SK-N-SH (cell line): ENCODE data around the gene MTPN. TPM values are rescaled to one million over a fixed set of nuclear protein-coding genes. Genes with fewer than 3 reads are reported as not detected.

Experiments
- CTCF ChIA-PET: fragments of 300-600, 350-600 bp; formaldehyde crosslinking; extraction: SDS; loops from one replicate; lab custom pipeline; 2021; lab: Yijun Ruan, JAX
- POLR2A ChIA-PET: fragments of 350-600 bp; sonication (Branson Sonifier 250); formaldehyde crosslinking; extraction: SDS; loops from one replicate; lab custom pipeline; 2020; ENCODE audit warnings: antibody characterized with exemption, inconsistent platforms; lab: Yijun Ruan, JAX
- DNase-seq: peaks from one replicate; pipeline ENCODE4 v3.0.0; 2012
- H2AFZ ChIP-seq: fragments of 200-600 bp; sonication (generic); 2 replicates; pipeline ENCODE4 v1.8.1; 2016; ENCODE audit warnings: antibody characterized with exemption, mild to moderate bottlenecking, low read depth
- H3F3A ChIP-seq: fragments of 200-600 bp; sonication (generic); replicated peaks from 2 replicates; pipeline ENCODE3; 2016; ENCODE audit warnings: antibody characterized with exemption, mild to moderate bottlenecking; ENCODE audit not compliant: insufficient read depth
- H3K27ac ChIP-seq, 2 experiments: fragments of 200-500 bp in 1 of 2; fragments of 200-600 bp in 1 of 2; sonication (Bioruptor generic) in 1 of 2; sonication (generic), shearing (Covaris generic) in 1 of 2; 2 replicates each; pipeline versions ENCODE4 v1.5.1 to v1.6.1; 2014 to 2016; ENCODE audit warnings: low read depth in 2 of 2, inconsistent platforms in 1 of 2, low read length in 1 of 2, mild to moderate bottlenecking in 1 of 2, mixed read lengths in 1 of 2
- H3K27me3 ChIP-seq: fragments of 200-600 bp; sonication (generic), shearing (Covaris generic); 2 replicates; pipeline ENCODE4 v1.6.1; 2016; ENCODE audit warnings: mixed run types; ENCODE audit not compliant: insufficient read depth
- H3K36me3 ChIP-seq, 2 experiments: fragments of 200-500 bp in 1 of 2; fragments of 200-600 bp in 1 of 2; sonication (Bioruptor generic) in 1 of 2; sonication (generic) in 1 of 2; replicated peaks in 1 of 2; 2 replicates each; pipeline versions ENCODE3 to v1.5.1; 2014 to 2016; ENCODE audit warnings: low read length in 1 of 2, mild to moderate bottlenecking in 1 of 2; ENCODE audit not compliant: insufficient read depth in 2 of 2, control insufficient read depth in 1 of 2
- H3K4me1 ChIP-seq, 2 experiments: fragments of 200-500 bp in 1 of 2; fragments of 200-600 bp in 1 of 2; sonication (Bioruptor generic) in 1 of 2; sonication (generic), shearing (Covaris generic) in 1 of 2; 2 replicates each; pipeline versions ENCODE4 v1.5.1 to v1.6.1; 2014 to 2016; ENCODE audit warnings: low read depth in 1 of 2, low read length in 1 of 2, mixed run types in 1 of 2; ENCODE audit not compliant: insufficient read depth in 2 of 2, control insufficient read depth in 1 of 2
- H3K4me2 ChIP-seq: fragments of 200-600 bp; sonication (generic), shearing (Covaris generic); 2 replicates; pipeline ENCODE4 v1.6.1; 2017; ENCODE audit warnings: mixed run types
- H3K4me3 ChIP-seq, 2 experiments: fragments of 200-500 bp in 1 of 2; fragments of 200-600 bp in 1 of 2; sonication (Bioruptor generic) in 1 of 2; sonication (generic), shearing (Covaris generic) in 1 of 2; 2 replicates each; pipeline versions ENCODE4 v1.5.1 to v1.8.1; 2014 to 2016; ENCODE audit warnings: low read depth in 2 of 2, inconsistent platforms in 1 of 2, low read length in 1 of 2, mild to moderate bottlenecking in 1 of 2, mixed read lengths in 1 of 2, moderate library complexity in 1 of 2
- H3K79me2 ChIP-seq: fragments of 200-600 bp; sonication (generic); 2 replicates; pipeline ENCODE4 v1.8.1; 2017; ENCODE audit warnings: mild to moderate bottlenecking; ENCODE audit not compliant: insufficient read depth
- H3K9ac ChIP-seq: fragments of 200-600 bp; sonication (generic); 2 replicates; pipeline ENCODE4 v1.6.1; 2017; ENCODE audit warnings: mixed run types
- H3K9me2 ChIP-seq: fragments of 200-600 bp; sonication (generic); 2 replicates; pipeline ENCODE4 v1.6.1; 2017; ENCODE audit warnings: mixed run types
- H3K9me3 ChIP-seq: fragments of 200-600 bp; sonication (generic); 2 replicates; pipeline ENCODE4 v1.6.1; 2017; ENCODE audit warnings: mixed run types, mild to moderate bottlenecking, moderate library complexity
- H4K20me1 ChIP-seq: fragments of 200-600 bp; sonication (generic); 2 replicates; pipeline ENCODE4 v1.6.1; 2017; ENCODE audit warnings: mild to moderate bottlenecking, mixed run types; ENCODE audit not compliant: insufficient read depth
- CTCF ChIP-seq: fragments of 200-600 bp; sonication (generic); IDR thresholded peaks from 2 replicates; pipeline ENCODE4 v1.6.1; 2017; ENCODE audit warnings: antibody characterized with exemption, mild to moderate bottlenecking, moderate library complexity
- ELF1 ChIP-seq: IDR thresholded peaks from 2 replicates; pipeline ENCODE4 v1.4.0; 2012
- EZH2phosphoT487 ChIP-seq: fragments of 200-600 bp; sonication (generic); IDR thresholded peaks from 2 replicates; pipeline ENCODE4 v1.6.1; 2017; ENCODE audit warnings: low read depth, mixed run types, mild to moderate bottlenecking, antibody characterized with exemption, moderate library complexity, borderline replicate concordance
- FOXJ3 ChIP-seq: sonication (generic); formaldehyde crosslinking; IDR thresholded peaks from 2 replicates; pipeline ENCODE4 v1.5.1; 2020; ENCODE audit warnings: mild to moderate bottlenecking, missing genetic modification reagents
- FOXM1 ChIP-seq: IDR thresholded peaks from 2 replicates; pipeline ENCODE4 v1.4.0; 2012; ENCODE audit warnings: low read depth, mild to moderate bottlenecking
- GABPA ChIP-seq: IDR thresholded peaks from 2 replicates; pipeline ENCODE4 v1.4.0; 2012; ENCODE audit warnings: low read depth, mild to moderate bottlenecking
- JUND ChIP-seq: IDR thresholded peaks from 2 replicates; pipeline ENCODE4 v1.4.0; 2012
- NFIC ChIP-seq: IDR thresholded peaks from 2 replicates; pipeline ENCODE4 v1.4.0; 2012; ENCODE audit warnings: borderline replicate concordance
- RAD21 ChIP-seq: IDR thresholded peaks from 2 replicates; pipeline ENCODE4 v1.6.1; 2012; ENCODE audit warnings: mild to moderate bottlenecking, low read length
- RCOR1 ChIP-seq: fragments of 150-350 bp; IDR thresholded peaks from 2 replicates; pipeline ENCODE4 v1.6.1; 2017; ENCODE audit warnings: antibody characterized with exemption, low read length
- RFX5 ChIP-seq: IDR thresholded peaks from 2 replicates; pipeline ENCODE4 v1.6.1; 2012; ENCODE audit warnings: mild to moderate bottlenecking, improper control_type of control experiment, low read length
- SIN3A ChIP-seq: IDR thresholded peaks from 2 replicates; pipeline ENCODE4 v1.6.1; 2012; ENCODE audit warnings: low read depth, mild to moderate bottlenecking, low read length, moderate library complexity, borderline replicate concordance
- SMC3 ChIP-seq: IDR thresholded peaks from 2 replicates; pipeline ENCODE4 v1.6.1; 2012; ENCODE audit warnings: low read depth, low read length, improper control_type of control experiment
- TCF12 ChIP-seq: IDR thresholded peaks from 2 replicates; pipeline ENCODE4 v1.4.0; 2012
- TEAD4 ChIP-seq: IDR thresholded peaks from 2 replicates; pipeline ENCODE4 v1.4.0; 2012; ENCODE audit warnings: mild to moderate bottlenecking, borderline replicate concordance; ENCODE audit not compliant: insufficient read depth
- USF1 ChIP-seq: IDR thresholded peaks from 2 replicates; pipeline ENCODE4 v1.4.0; 2012; ENCODE audit warnings: low read depth, borderline replicate concordance
- USF2 ChIP-seq: fragments of 150-350 bp; IDR thresholded peaks from 2 replicates; pipeline ENCODE4 v1.6.1; 2017; ENCODE audit warnings: antibody characterized with exemption, low read length, low read depth, borderline replicate concordance
- YY1 ChIP-seq: IDR thresholded peaks from 2 replicates; pipeline ENCODE4 v1.4.0; 2012; ENCODE audit warnings: low read depth, mild to moderate bottlenecking
- WGBS: methylation state at CpG from one replicate; pipeline ENCODE4 v1.1.6; 2017; ENCODE audit warnings: low lambda C conversion rate; 5-methylcytosine and 5-hydroxymethylcytosine counted together
- polyA plus RNA-seq, 3 experiments: library from polyadenylated mRNA; depleted of rRNA; stranded (reverse); fragments of >200 nt; gene quantifications; 2 replicates each; pipeline ENCODE4 v1.2.3, GENCODE V29; 2012

The MTPN gene
- polyA plus RNA-seq, 1 of the 3 experiments (the other 2 are of a cell fraction), result 135 TPM

- H3K9ac ChIP-seq, result no peak overlapping the region
- H3K27ac ChIP-seq, result no peak overlapping the region
- H3K9me2 ChIP-seq, result no peaks in the 10 kb centered on the region
- no peak overlapping the region for H2AFZ ChIP-seq
- no peak for DNase-seq
- H3K9me3 ChIP-seq, result no peaks in the 10 kb centered on the region
- H3K79me2 ChIP-seq, result no peaks in the 10 kb centered on the region
- H3K4me1 ChIP-seq, result no peaks in the 10 kb centered on the region
- no peaks in the 10 kb centered on the region for H3K36me3 ChIP-seq
- CTCF ChIA-PET, result no interaction called here
- H3K4me3 ChIP-seq, result no peak overlapping the region
- no peak overlapping the region for H3K4me2 ChIP-seq
- POLR2A ChIA-PET, result no interaction called here
- TF ChIP-seq YY1, result no peak
- no peak for TF ChIP-seq RFX5
- TF ChIP-seq RCOR1, result no peak
- no peak for TF ChIP-seq SMC3
- no peak for TF ChIP-seq SIN3A
- no peak for TF ChIP-seq TCF12
- TF ChIP-seq NFIC, result no peak
- TF ChIP-seq TEAD4, result no peak
- TF ChIP-seq USF2, result no peak
- TF ChIP-seq GABPA, result no peak
- no peak for TF ChIP-seq EZH2phosphoT487
- no peak for TF ChIP-seq RAD21
- TF ChIP-seq ELF1, result no peak
- no peak for TF ChIP-seq CTCF
- TF ChIP-seq, all 33 proteins: peak for 0
- no peaks in the 10 kb centered on the region for H4K20me1 ChIP-seq
- H3F3A ChIP-seq, result no peaks in the 10 kb centered on the region
- WGBS, result 78% methylated on average over 7 of the region's 7 CpGs
- no peaks in the 10 kb centered on the region for H3K27me3 ChIP-seq
Observed at GRCh38 chr7:135917721-135918120, 59.4 kb downstream of the MTPN start.

GRCh38 chr7:135914346-135914745 lies 62.8 kb downstream of the MTPN start:
- Histone ChIP-seq H4K20me1 (no peaks in the 10 kb centered on the region), H3K36me3 (no peaks in the 10 kb centered on the region), H3K9me3 (no peaks in the 10 kb centered on the region), H3K4me2 (no peak overlapping the region), H3K79me2 (no peaks in the 10 kb centered on the region), H3K9me2 (no peaks in the 10 kb centered on the region), H3K4me1 (no peaks in the 10 kb centered on the region; a peak in 1 of 4 replicates), H3K9ac (no peak overlapping the region), H2AFZ (no peak overlapping the region), H3K27ac (no peak overlapping the region), H3K4me3 (no peak overlapping the region), H3F3A (no peaks in the 10 kb centered on the region), H3K27me3 (no peaks in the 10 kb centered on the region)
- POLR2A ChIA-PET, result no interaction called here
- CTCF ChIA-PET, result interaction anchor here (1.9 kb wide), 1 partner anchor 12 kb away, joined by 5 read pairs; no protein-coding TSS in a partner anchor
- no peak for DNase-seq
- TF ChIP-seq RAD21 (no peak), FOXJ3 (no peak), JUND (no peak), USF1 (no peak), EZH2phosphoT487 (no peak), FOXM1 (no peak), CTCF (no peak)
